Cardiac muscle cell (in vitro differentiated cells and primary cell): Measurements from ENCODE around the gene BBOX1. TPM values are rescaled to one million over a fixed set of nuclear protein-coding genes. Genes with fewer than 3 reads are reported as not detected.

ENCODE experiments used
- DNase-seq, 2 donors: peaks; one replicate each; pipeline versions ENCODE4 v3.0.0 to v3.0.0-alpha.2; 2010 to 2017; ENCODE audit warnings: low read depth in 1 of 2, low spot score in 1 of 2
- H3K27ac ChIP-seq: fragments of 200-600 bp; sonication (generic); 2 replicates; pipeline ENCODE4 v1.5.1; 2016
- H3K27me3 ChIP-seq: fragments of 200-600 bp; sonication (generic); 2 replicates; pipeline ENCODE4 v1.6.0; 2016; ENCODE audit warnings: control low read depth
- H3K36me3 ChIP-seq: fragments of 200-600 bp; sonication (generic); 2 replicates; pipeline ENCODE4 v1.5.1; 2016; ENCODE audit warnings: control low read depth
- H3K4me1 ChIP-seq: fragments of 200-600 bp; sonication (generic); 2 replicates; pipeline ENCODE4 v1.8.1; 2017; ENCODE audit warnings: low read depth, mild to moderate bottlenecking, mixed run types
- H3K4me3 ChIP-seq: fragments of 200-600 bp; sonication (generic); 2 replicates; pipeline ENCODE4 v1.5.1; 2016; ENCODE audit warnings: mild to moderate bottlenecking
- H3K9me3 ChIP-seq: fragments of 200-600 bp; sonication (generic); 2 replicates; pipeline ENCODE4 v1.5.1; 2017; ENCODE audit warnings: low read depth, mild to moderate bottlenecking, control low read depth
- polyA plus RNA-seq: library from polyadenylated mRNA; unstranded; fragments of >200 nt; fragmentation: Nextera tagmentation; extraction: Ambion mirVana; gene quantifications from 2 replicates; pipeline ENCODE4 v1.2.1, GENCODE V29; 2016
- total RNA-seq: library from RNA; depleted of rRNA; stranded (reverse); fragments of >200 nt; gene quantifications from 2 replicates; pipeline ENCODE4 v1.2.3, GENCODE V29; 2016
- TF ChIP-seq, protein P1 (sequence below): IDR thresholded peaks from 2 replicates; pipeline ENCODE4 v1.5.1; 2012; ENCODE audit warnings: low read depth, mild to moderate bottlenecking, low read length

The BBOX1 gene
- total and polyA plus RNA-seq, 2 experiments from 2014 or later = not detected

DNA sequence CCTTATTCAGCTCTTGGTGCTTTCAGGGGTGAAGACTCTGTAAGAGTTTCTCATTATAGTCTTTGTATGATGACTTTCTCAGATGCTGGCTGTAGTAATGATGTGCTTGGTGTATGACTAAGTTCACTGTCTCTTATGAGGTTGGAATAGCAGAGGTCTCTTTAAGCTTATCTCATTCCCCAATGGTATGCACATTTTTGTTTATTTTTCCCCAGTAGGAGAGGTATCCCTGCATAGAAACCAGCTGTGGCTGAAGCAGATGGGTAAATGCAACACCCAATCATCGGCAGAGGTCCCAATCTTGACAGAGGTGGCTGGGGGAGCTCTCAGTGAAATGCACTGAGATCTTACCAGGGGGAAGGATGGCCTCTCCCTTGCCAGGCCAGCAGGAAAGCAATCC, 34.6 kb downstream of the BBOX1 start:
- Histone ChIP-seq H3K27me3 (no peaks in the 10 kb centered on the region), H3K27ac (no peak overlapping the region), H3K4me1 (no peaks in the 10 kb centered on the region), H3K4me3 (no peak overlapping the region), H3K36me3 (no peaks in the 10 kb centered on the region), H3K9me3 (no peaks in the 10 kb centered on the region)
- TF ChIP-seq, protein P1, sequence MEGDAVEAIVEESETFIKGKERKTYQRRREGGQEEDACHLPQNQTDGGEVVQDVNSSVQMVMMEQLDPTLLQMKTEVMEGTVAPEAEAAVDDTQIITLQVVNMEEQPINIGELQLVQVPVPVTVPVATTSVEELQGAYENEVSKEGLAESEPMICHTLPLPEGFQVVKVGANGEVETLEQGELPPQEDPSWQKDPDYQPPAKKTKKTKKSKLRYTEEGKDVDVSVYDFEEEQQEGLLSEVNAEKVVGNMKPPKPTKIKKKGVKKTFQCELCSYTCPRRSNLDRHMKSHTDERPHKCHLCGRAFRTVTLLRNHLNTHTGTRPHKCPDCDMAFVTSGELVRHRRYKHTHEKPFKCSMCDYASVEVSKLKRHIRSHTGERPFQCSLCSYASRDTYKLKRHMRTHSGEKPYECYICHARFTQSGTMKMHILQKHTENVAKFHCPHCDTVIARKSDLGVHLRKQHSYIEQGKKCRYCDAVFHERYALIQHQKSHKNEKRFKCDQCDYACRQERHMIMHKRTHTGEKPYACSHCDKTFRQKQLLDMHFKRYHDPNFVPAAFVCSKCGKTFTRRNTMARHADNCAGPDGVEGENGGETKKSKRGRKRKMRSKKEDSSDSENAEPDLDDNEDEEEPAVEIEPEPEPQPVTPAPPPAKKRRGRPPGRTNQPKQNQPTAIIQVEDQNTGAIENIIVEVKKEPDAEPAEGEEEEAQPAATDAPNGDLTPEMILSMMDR = no peak
- peak in 1 of 2 donors; percentile 14 for DNase-seq

DNA sequence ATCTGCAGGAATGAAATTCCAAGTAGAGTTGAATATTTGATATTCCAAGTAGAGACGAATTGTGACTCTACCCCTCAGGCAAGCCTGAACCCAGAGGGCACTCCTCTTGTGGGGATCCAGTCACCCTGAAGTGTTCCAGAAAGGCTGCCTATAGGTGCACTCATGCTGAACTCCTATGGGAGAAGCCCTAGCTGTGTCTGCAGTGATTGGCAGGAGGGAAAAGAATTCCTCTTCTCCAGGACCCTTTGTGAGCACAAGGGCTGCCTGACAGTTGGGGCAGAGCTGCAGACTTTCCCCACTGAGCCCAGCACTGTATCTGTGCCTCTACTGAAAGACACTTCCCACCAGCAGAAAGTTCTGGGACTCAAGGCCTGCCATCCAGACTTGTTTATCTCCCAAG, 35.0 kb downstream of the BBOX1 start:
- H3K4me3 ChIP-seq = no peak overlapping the region
- no peaks in the 10 kb centered on the region for H3K4me1 ChIP-seq
- H3K27me3 ChIP-seq = no peaks in the 10 kb centered on the region
- no peaks in the 10 kb centered on the region for H3K9me3 ChIP-seq
- no peak for DNase-seq
- no peak overlapping the region for H3K27ac ChIP-seq
- TF ChIP-seq, protein P1 = no peak
- H3K36me3 ChIP-seq = no peaks in the 10 kb centered on the region

DNA sequence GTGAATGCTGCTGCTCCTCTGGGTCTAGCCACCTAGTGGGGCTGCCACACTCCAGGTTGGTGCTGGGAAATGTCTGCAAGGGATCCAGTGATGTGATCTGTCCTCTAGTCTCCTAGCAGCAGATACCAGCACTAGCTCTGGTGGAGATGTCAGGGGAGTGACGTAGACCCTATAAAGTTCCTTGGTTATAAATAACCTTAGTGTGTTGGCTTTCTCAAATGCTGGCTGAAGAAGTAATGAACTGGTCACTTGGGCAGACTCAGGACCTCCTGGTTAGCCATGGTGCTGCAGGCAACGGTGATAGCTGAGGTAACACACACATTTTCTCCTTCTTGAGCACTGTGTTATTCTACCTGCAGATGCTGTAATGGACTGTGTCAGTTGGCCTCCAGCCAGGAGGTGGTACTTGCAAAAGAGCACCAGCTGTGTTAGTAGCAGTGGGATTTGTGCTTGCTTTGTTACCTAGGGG, 35.5 kb downstream of the BBOX1 start:
- no peak overlapping the region for H3K27ac ChIP-seq
- H3K36me3 ChIP-seq = no peaks in the 10 kb centered on the region
- H3K4me3 ChIP-seq = no peak overlapping the region
- H3K9me3 ChIP-seq = no peaks in the 10 kb centered on the region
- DNase-seq = peak in 1 of 2 donors; percentile 9
- H3K4me1 ChIP-seq = no peaks in the 10 kb centered on the region
- TF ChIP-seq, protein P1 = no peak
- no peaks in the 10 kb centered on the region for H3K27me3 ChIP-seq

DNA sequence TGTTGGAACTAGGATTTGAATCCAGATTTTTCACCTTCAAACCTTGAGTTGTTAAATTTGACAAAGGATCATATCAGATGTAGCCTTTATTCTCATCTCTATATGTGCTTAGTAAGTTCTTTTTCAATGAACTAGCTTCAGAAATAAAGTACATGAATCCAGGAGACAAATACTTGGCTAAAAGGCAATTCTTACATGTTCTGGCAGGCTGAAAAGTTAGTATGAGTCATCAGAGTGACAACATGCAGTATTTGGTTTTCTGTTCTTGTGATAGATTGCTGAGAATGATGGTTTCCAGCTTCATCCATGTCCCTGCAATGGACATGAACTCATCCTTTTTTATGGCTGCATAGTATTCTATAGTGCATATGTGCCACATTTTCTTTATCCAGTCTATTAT, 40.4 kb downstream of the BBOX1 start:
- H3K9me3 ChIP-seq = no peaks in the 10 kb centered on the region
- H3K36me3 ChIP-seq = no peaks in the 10 kb centered on the region
- peak in 1 of 2 donors; percentile 45 for DNase-seq

DNA sequence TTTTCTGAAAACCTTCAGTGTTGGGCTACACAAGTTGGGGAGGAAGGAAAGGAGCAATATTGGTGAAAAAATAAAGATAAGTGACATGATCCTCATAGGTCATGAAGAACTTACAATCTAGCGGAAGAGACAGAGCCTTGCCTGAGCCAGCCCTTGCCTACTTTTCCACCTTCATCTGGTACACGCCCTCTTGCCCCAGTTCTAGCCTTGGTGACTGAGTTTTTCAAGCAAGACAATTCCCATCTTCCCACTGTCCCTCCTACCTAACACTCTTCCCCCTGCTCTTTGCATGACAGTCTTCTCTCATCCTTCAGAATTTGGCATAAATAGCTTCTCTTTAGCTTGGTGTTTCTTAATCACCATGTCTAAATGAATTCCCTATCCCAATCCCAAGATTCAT, 42.6 kb downstream of the BBOX1 start:
- TF ChIP-seq, protein P1 = no peak
- H3K36me3 ChIP-seq = no peaks in the 10 kb centered on the region

More for the DNA sequence above, 40.4 kb downstream of the BBOX1 start:
- no peak overlapping the region for H3K4me3 ChIP-seq
- H3K27me3 ChIP-seq = no peaks in the 10 kb centered on the region
- H3K27ac ChIP-seq = no peak overlapping the region
- H3K4me1 ChIP-seq = peaks cover 16% of the 10 kb centered on the region
- TF ChIP-seq, protein P1 = no peak

More for the DNA sequence above, 42.6 kb downstream of the BBOX1 start:
- Histone ChIP-seq H3K9me3 (no peaks in the 10 kb centered on the region), H3K27me3 (no peaks in the 10 kb centered on the region), H3K27ac (no peak overlapping the region), H3K4me1 (peaks cover 16% of the 10 kb centered on the region), H3K4me3 (no peak overlapping the region)
- no peak for DNase-seq
